GM12801 (cell line): ENCODE measurements around the gene ATP8B2.

ENCODE experiments used
- CTCF ChIP-seq: IDR thresholded peaks from one replicate; pipeline ENCODE4 v1.5.1; 2011; ENCODE audit warnings: control low read depth; ENCODE audit not compliant: insufficient read length; ENCODE audit errors: extremely low read depth

Gene ATP8B2

GRCh38 chr1:154361357-154361756 lies 36.0 kb downstream of the ATP8B2 start:
- no peak for TF ChIP-seq CTCF

GRCh38 chr1:154371436-154371835 lies 46.1 kb downstream of the ATP8B2 start:
- TF ChIP-seq CTCF = no peak

- no peak for TF ChIP-seq CTCF
These were observed 54.0 kb downstream of the ATP8B2 start for GRCh38 chr1:154379301-154379700.

GRCh38 chr1:154384650-154385489 lies 59.5 kb downstream of the ATP8B2 start:
- no peak for TF ChIP-seq CTCF

GRCh38 chr1:154386643-154387352 lies 61.5 kb downstream of the ATP8B2 start:
- TF ChIP-seq CTCF = no peak

- no peak for TF ChIP-seq CTCF
These were observed 65.9 kb downstream of the ATP8B2 start for GRCh38 chr1:154391086-154391770.

GRCh38 chr1:154398141-154398540 lies 72.8 kb downstream of the ATP8B2 start:
- no peak for TF ChIP-seq CTCF
